Stomach smooth muscle (tissue), 2 donors: ENCODE measurements around the gene PRXL2A.

Experiments used
- H3K27ac ChIP-seq: one replicate; pipeline ENCODE4 v1.7.0; 2013; ENCODE audit warnings: mild to moderate bottlenecking, low read length, inconsistent platforms
- H3K27me3 ChIP-seq, 2 donors: one replicate each; pipeline ENCODE4 v1.7.0; 2013; ENCODE audit warnings: low read length in 2 of 2; ENCODE audit not compliant: insufficient read depth in 2 of 2, control insufficient read depth in 1 of 2
- H3K36me3 ChIP-seq, 2 donors: one replicate each; pipeline ENCODE4 v1.7.0; 2013; ENCODE audit warnings: low read length in 2 of 2; ENCODE audit not compliant: control insufficient read depth in 2 of 2, insufficient read depth in 2 of 2
- H3K4me1 ChIP-seq: one replicate; pipeline ENCODE4 v1.7.0; 2013; ENCODE audit warnings: low read length; ENCODE audit not compliant: control insufficient read depth, insufficient read depth
- H3K4me3 ChIP-seq, 2 donors: one replicate each; pipeline ENCODE4 v1.7.0; 2013; ENCODE audit warnings: low read length in 2 of 2
- H3K9ac ChIP-seq, 2 donors: one replicate each; pipeline ENCODE4 v1.7.0; 2013; ENCODE audit warnings: low read length in 2 of 2, mild to moderate bottlenecking in 1 of 2
- H3K9me3 ChIP-seq, 2 donors: one replicate each; pipeline ENCODE4 v1.7.0; 2013; ENCODE audit warnings: low read length in 2 of 2; ENCODE audit not compliant: control insufficient read depth in 2 of 2
- donor health status: healthy.
- donor health status: Pancreatic carcinoma.

The PRXL2A gene

GRCh38 chr10:80454513-80455460, 46.4 kb downstream of the PRXL2A start:
- Histone ChIP-seq H3K27ac (peak overlapping the region; percentile 76), H3K36me3 (no peaks in the 10 kb centered on the region), H3K9ac (peak overlapping the region; percentile 73 to 81), H3K4me1 (peaks cover 43% of the 10 kb centered on the region), H3K9me3 (peaks cover 0 to 4% of the 10 kb centered on the region in 2 donors), H3K27me3 (no peaks in the 10 kb centered on the region), H3K4me3 (peak overlapping the region; percentile 57 to 80)

- Histone ChIP-seq H3K4me3 (peak overlapping the region; percentile 57 to 80), H3K9ac (peak overlapping the region; percentile 73 to 81), H3K36me3 (no peaks in the 10 kb centered on the region), H3K9me3 (peaks cover 0 to 4% of the 10 kb centered on the region in 2 donors), H3K27ac (peak overlapping the region; percentile 76), H3K27me3 (no peaks in the 10 kb centered on the region), H3K4me1 (peaks cover 51% of the 10 kb centered on the region)
Observed at GRCh38 chr10:80455461-80456349, 47.4 kb downstream of the PRXL2A start.

- H3K36me3 ChIP-seq: no peaks in the 10 kb centered on the region
- peaks cover 69% of the 10 kb centered on the region for H3K4me1 ChIP-seq
- H3K9ac ChIP-seq: no peak overlapping the region
- no peaks in the 10 kb centered on the region for H3K27me3 ChIP-seq
- no peak overlapping the region for H3K4me3 ChIP-seq
- H3K9me3 ChIP-seq: no peaks in the 10 kb centered on the region
- H3K27ac ChIP-seq: peak overlapping the region; percentile 18
Observed at GRCh38 chr10:80457554-80458262, 49.4 kb downstream of the PRXL2A start.

DNA sequence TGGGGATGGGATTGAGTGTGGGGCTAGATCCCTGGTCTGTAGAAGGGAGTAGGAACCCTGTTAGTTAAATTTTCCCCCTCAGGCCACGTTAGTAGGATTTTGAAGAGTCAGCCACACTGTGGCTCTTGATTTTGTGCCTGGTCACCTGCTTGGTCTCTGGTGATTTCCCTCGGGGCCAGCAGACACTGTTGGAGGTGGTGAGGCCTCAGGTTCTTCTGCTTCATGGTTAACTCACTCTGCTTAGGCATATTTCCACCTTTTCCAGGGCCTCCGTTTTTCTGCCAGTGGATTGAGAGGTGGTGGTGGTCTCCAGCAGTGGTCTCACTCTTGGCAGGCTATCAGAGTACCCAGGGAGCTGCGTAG, 49.9 kb downstream of the PRXL2A start:
- peaks cover 71% of the 10 kb centered on the region for H3K4me1 ChIP-seq

GRCh38 chr10:80458638-80459037, 50.3 kb downstream of the PRXL2A start:
- no peaks in the 10 kb centered on the region for H3K9me3 ChIP-seq
- H3K4me3 ChIP-seq: no peak overlapping the region
- H3K36me3 ChIP-seq: no peaks in the 10 kb centered on the region
- no peak overlapping the region for H3K27ac ChIP-seq
- no peak overlapping the region for H3K9ac ChIP-seq
- no peaks in the 10 kb centered on the region for H3K27me3 ChIP-seq
- H3K4me1 ChIP-seq: peaks cover 71% of the 10 kb centered on the region

More for the DNA sequence above, 49.9 kb downstream of the PRXL2A start:
- Histone ChIP-seq H3K27me3 (no peaks in the 10 kb centered on the region), H3K27ac (peak overlapping the region; percentile 18), H3K9me3 (no peaks in the 10 kb centered on the region), H3K4me3 (no peak overlapping the region), H3K36me3 (no peaks in the 10 kb centered on the region), H3K9ac (no peak overlapping the region)

GRCh38 chr10:80459047-80459865, 50.9 kb downstream of the PRXL2A start:
- H3K27me3 ChIP-seq: no peaks in the 10 kb centered on the region
- no peaks in the 10 kb centered on the region for H3K9me3 ChIP-seq
- H3K4me1 ChIP-seq: peaks cover 76% of the 10 kb centered on the region
- H3K27ac ChIP-seq: peak overlapping the region; percentile 49
- peak overlapping the region; percentile 29 to 39 for H3K9ac ChIP-seq
- H3K4me3 ChIP-seq: peak overlapping the region in 1 of 2 donors; percentile 35
- H3K36me3 ChIP-seq: no peaks in the 10 kb centered on the region

- Histone ChIP-seq H3K9me3 (no peaks in the 10 kb centered on the region), H3K4me3 (peak overlapping the region in 1 of 2 donors; percentile 44), H3K4me1 (peaks cover 81% of the 10 kb centered on the region), H3K27ac (peak overlapping the region; percentile 49), H3K9ac (peak overlapping the region in 1 of 2 donors; percentile 47), H3K27me3 (no peaks in the 10 kb centered on the region), H3K36me3 (no peaks in the 10 kb centered on the region)
Observed at GRCh38 chr10:80460399-80461207, 52.3 kb downstream of the PRXL2A start.

DNA sequence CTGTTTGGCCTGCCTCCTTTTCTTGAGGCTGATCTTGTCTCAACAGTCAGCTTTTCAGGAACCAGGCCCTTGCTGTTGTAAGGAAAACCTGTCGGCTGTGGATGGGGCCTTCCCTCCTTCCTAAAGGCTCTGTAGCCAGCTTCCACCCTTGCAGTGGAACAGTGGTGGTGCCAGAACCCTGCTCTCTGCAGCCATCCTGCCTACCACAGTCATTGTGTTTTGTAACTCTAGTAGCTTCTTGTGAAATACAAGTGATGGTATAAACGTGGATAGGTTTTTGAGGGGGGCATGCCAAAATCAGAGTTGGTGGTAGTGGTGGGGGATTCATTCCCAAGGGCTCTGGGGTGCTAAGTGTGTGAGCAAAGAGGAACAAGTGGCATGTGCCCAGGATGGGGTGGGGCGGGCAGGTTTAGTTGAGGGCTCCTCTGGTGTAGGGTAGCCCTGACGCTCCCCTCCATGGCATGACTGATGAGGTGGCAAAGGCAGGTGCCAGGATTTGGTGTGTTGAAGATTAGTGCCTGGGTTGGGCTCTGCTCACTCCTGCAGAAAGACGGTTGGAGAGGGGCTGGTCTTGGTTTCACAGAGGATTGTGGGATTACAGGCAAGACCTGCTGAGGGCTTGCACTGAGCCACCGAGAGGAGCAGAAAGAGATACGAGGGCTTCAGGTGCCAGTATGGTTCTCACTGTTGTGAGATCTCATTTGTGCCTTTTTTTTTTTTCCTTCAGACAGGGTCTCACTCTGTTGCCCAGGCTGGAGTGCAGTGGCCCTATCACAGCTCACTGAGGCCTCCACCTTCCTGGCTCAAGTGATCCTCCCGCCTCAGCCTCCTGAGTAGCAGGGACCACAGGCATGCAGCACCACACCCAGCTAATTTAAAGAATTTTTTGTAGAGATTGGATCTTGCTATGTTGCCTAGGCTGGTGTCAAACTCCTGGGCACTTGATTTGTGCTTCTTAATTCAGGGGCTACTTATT, 53.1 kb downstream of the PRXL2A start:
- H3K36me3 ChIP-seq: no peaks in the 10 kb centered on the region
- H3K4me3 ChIP-seq: peak overlapping the region in 1 of 2 donors; percentile 44
- peak overlapping the region; percentile 49 for H3K27ac ChIP-seq
- H3K9ac ChIP-seq: peak overlapping the region in 1 of 2 donors; percentile 47
- H3K9me3 ChIP-seq: no peaks in the 10 kb centered on the region
- peaks cover 80% of the 10 kb centered on the region for H3K4me1 ChIP-seq
- no peaks in the 10 kb centered on the region for H3K27me3 ChIP-seq
